HG02870 (cell line): ENCODE measurements around the gene KIAA1614.

Experiments used
- ATAC-seq: cut with Tn5 transposase; IDR thresholded peaks from one replicate; pipeline ENCODE4 v1.9.1; 2021; ENCODE audit warnings: mild to moderate bottlenecking, moderate library complexity; ENCODE audit not compliant: unreplicated experiment

The KIAA1614 gene

DNA sequence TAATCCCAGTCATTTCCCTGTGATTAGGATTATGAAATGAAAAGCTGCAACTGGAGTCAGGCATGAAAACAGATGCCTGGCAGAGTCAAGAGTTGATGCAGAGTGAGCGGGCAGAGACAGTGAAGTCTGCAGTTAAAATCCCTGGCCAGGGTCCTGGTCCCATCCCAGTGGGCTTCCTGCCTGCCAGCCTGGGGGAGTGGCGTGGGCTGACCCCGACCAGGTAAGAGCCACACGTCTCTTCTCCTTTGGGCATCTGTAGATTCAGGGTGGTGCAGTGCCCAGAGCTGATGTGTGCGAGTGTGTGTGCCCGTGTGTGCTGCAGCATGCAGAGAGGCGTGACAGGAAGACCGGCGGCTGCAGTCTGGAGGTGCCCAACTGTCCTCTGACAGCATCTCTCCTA is 6.2 kb upstream of the KIAA1614 start:
- no peak for ATAC-seq

DNA sequence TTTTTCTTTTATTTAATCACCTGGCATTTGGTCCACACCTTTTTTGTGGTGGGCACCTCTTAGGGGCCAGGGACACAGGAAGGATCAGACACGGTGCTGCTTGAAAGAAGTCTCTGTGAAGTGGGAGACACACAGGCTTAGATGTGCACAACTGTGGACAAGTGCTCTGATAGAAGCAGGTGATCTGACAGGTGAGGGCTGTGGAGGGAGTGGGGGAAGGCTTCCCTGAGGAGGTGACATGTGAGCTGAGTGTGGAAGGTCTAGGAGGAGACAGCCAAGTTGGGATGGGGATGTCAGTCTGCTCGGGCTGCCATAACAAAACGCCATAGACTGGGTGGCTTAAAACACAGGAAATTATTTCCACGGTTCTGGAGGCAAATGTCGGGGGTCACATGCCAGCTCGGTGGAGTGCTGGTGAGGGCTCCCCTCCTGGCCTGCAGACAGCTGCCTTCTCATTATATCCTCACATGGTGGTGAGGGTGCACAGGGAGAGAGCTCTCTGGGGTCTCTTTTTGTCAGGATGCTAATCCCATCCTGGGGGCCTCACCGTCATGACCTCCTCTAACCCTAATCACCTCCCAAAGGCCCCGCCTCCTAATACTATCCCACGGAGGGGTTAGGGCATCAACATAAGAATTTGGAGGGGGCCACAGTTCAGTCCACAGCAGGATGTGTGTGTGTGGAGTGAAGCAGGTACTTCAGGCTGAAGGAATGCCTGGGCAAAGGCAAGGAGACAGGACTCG is 5.2 kb upstream of the KIAA1614 start:
- no peak for ATAC-seq

DNA sequence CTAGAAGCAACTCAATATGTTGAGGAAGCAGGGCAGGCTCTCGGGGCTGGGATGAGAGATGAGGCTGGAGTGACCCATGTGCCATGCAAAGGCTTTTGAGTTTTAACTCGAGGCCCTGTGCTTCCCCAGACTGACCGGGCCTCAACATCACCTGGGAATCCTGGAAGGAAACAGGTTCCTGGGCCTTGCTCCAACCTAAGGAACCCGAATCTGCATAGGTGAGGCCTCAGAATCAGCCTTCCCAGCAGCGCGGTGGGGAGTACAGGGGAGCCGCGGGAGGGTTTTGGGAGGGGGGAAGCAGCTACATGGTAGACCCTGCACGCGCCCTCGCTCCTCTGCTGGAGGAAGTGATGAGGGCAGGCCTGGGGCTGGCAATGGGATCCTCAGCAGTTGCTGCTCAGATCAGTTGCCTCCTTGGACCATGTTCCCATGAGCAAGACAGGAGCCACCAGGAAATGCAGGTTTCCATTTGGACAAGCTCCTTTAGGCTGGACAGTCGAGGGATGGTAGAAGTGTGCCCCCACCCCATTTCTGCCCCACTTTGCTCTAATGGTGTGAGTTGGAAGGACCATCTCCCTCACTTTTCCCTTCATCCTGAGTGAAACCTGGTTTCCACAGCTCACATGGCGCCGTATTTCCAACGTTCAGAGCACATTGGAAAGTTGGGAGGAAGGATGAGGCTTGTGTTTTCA is 4.5 kb upstream of the KIAA1614 start:
- no peak for ATAC-seq

DNA sequence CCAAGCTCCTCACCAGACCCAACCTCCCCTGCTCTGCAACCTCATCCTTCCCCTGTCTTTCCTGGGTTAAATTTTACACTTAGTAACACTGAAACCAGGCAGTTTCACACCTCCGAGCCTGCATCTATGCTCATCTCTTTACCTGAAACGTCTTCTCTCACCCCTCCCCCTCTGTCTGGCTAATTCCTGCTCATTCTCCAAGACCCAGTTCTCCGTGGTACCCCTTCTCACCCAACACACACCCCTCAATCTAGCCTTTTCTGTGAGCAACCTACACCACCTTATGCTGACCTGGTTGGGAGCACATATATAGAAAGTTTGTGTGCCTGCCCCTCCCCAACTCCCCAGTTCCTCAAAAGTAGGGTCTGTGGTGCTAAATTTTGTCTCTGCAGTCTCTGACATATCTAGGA is 3.7 kb upstream of the KIAA1614 start:
- peak; percentile 40 for ATAC-seq

DNA sequence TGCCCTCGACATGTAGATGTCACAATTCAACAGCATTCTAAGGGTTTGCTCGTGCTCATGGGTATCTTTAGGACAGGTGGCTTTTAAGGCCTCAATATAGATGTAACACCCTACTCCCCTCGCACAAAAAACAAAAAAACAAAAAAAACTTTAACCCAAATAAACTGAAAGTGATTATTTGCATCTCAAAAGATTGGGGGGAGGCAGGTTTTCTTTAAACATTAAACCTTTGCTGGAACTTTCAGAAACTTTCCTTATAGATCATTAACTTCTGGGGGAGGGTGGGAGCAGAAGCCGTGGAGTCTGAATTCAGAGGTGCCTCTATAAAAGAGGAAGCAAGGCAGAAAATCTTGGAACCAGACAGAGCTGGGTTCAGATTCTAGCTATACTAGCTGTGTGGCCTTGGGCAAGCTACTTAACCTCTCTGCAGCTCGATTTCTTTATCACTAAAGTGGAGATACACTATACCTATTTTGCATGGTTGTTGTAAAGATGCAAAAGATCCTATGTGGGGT is 3.2 kb upstream of the KIAA1614 start:
- ATAC-seq: peak; percentile 27

DNA sequence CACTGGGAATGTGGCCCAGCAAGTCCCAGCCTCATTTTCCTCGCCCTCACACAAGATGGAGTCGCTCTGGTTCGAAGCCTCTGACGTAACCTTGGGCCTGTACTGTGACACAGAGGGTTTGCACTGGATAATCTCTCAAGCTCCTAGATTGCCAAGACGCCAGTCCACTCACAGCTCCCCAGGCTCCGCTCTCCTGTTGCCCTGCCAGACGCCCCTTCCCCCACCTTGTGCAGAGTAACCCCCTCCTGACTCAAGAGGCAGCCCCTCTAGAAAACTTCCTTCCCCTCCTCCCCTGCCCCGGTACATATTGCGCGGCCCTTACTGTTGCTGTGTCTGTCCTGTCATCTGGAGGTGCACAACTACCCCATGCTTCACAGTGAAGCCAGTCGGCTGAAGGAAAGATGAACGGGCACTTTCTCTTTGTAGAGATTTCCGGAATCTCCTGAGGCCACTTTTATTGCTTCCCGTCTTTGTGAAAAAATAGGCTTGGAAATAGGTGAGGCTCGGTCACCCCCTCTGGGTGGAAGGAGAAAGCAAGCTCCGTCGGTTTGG is 981 bp upstream of the KIAA1614 start:
- no peak for ATAC-seq

DNA sequence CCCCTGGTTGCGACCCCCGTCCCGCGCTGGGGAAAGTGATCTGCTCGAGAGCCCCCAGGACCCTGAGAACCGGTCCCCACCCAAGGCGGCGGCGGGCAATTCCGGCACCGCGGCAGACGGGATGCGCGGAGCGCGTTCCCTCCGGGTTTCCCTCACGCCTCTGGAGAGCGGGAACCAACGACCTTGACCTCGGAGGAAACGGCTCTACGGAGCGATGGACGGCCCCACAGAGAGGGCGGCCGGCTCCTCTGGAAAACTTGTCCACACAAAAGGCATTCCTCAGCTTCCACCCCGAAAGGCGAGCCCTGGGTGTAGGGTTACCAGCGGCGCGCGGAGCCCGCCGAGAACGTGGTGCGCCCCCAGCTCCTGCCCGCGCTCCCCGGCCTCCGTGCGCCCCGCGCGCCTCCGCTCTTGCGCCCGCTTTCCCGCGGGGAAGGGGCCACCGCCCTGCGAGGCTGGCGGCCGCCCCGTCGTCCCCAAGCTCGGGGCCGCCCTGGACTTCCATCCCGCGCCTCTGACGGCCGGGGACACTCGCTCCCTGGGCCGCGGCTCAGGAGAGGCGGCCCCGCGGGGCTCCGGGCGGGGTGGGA is 391 bp upstream of the KIAA1614 start:
- ATAC-seq: no peak

DNA sequence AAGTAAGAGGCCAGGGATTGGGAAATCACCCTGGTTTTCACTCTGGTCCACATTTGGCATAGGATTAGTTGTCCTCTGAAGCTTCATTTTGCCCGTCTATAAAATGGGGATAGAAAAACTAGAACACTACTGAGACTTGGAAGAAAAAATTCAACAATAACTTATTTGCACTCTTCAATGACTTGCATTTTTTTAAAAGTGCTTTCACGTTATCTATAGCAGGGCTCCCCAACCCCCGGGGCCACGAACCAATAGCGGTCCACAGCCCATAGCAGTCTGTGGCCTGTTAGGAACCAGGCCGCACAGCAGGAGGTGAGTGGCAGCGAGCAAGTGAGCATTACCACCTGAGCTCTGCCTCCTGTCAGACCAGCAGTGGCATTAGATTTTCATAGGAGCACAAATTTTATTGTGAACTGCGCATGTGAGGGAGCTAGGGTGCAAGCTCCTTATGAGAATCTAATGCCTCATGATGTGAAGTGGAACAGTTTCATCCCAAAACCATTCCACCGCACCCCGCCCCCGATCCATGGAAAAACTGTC is 2.8 kb downstream of the KIAA1614 start:
- ATAC-seq: no peak

DNA sequence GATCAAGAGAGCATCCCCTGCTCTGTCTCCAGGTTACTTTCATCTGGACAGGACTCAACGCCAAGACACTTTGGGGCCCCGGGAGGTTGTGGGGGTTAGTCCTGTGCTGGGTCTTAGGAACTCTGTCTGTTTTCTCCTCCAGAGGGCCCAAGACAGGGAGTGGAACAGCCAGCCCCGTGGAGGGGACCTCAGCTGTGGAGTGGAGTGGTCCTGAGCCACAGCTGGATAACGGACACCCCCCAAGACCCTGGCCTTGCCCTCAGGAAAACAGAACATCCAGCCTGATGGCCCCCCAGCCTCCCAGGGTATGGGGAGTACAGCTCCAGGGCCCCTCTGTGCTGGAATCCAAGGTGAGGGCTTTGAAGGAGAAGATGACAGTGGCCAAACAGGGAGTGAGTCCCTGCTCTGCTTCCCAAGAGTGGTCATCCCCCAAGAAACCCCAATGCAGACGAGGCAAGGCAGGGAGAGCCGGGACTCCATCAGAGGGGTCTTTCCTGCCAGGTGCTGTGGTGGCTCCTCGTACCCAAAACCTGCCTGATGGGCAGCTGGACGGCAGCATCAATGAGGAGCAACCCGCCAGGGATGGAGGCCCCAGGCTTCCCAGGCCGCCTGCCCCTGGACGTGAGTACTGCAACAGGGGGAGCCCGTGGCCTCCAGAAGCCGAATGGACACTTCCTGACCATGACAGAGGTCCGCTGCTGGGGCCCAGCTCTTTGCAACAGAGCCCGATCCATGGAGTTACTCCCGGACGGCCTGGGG is 3.5 kb downstream of the KIAA1614 start:
- no peak for ATAC-seq

DNA sequence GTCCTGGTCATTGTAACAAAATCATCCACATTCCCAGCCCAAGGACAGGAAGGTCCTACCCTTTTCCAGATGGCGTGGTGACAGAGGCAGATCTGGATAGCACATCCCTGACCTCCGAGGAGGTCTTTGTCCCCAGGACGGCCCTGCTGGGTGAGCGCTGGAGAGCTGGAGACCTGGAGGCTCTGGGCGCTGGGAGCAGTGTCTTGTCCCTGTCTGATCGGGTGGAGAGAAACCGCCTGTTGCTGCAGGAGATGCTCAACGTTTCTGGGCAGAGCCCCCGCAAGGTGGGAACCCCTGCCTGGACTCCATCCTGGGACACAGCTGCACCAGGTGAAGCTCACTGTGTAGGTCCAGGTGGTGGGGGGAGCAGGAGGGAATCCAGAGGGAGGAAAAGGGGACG is 4.1 kb downstream of the KIAA1614 start:
- ATAC-seq: no peak

DNA sequence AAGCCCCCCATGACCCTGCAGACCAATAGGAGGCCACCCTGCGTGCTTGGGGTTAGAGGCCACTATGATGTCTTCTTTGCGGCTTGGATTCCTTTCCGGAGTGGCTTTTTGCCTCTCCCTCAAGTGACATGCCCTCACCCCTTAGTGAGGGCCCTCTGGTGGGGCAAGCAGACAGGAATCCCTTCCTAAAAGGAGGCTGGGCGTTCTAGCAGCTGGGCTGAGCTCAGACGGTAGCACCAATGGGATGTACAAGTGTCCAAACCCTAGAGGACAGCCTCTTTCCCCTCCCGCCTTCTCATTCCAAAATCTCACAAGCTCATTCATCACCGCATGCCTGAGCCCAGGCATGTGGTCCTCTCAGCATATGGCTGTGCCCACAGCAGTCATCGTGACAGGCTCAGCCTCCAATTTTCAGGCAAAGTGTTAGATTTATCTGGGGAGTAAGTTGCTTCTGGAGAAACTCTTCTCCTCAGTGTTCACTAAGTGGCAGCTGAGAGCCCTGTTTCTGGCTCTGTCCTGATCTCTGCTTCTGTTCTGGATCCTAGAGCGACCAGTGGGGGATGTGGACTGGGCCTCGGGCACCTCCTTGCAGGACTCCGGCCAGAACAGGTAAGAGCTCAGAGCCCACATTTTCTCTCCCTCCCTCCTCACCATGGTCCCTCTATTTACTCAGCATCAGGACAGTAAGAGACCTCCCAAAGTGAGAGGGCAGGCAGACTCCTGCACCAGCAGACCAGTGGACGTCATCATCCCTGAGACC is 4.8 kb downstream of the KIAA1614 start:
- ATAC-seq: no peak

DNA sequence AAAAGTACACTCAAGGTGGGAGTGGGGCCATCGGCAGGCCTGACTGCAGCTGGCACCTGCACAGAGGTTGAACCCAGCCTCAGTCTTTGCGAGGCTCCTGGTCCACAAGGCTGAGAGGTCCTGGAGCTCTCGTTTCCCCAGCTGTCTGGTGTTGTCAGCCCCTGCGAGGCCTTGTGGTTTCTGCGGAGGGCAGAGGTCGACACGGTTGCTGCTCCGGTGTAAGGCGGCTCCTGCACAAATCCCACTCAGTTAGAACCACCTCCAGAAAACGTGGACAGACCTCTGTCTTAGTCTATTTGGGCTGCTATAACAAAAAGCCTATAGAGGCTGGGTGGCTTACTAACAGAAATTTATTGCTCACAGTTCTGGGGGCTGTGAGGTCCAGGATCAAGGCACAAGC is 5.8 kb downstream of the KIAA1614 start:
- ATAC-seq: no peak

DNA sequence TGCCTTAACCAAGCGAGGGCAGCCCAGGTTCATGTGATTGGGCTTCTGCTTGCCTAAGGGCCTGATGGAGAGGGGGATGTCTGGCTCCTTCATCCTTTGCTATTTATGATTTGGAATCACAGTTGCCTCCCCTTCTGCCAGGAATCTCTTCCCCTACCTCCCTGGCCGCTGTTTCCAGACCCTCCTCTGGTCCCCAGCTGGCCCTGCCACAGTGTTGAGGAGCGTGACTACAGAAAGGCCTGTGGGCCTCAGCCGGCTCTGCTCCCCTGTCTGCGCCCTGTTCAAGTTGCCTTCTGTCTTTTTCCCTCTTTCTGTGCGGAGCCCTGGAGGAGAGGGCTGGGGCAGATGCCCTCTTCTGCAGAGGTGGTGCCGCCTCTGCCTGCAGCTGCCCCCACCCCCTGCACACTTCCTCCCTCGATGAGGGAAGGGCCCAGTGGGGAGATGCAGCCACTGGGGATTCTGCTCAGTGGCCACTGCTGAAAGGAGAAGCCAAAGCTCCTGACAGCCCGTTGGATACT is 6.5 kb downstream of the KIAA1614 start:
- ATAC-seq: no peak

DNA sequence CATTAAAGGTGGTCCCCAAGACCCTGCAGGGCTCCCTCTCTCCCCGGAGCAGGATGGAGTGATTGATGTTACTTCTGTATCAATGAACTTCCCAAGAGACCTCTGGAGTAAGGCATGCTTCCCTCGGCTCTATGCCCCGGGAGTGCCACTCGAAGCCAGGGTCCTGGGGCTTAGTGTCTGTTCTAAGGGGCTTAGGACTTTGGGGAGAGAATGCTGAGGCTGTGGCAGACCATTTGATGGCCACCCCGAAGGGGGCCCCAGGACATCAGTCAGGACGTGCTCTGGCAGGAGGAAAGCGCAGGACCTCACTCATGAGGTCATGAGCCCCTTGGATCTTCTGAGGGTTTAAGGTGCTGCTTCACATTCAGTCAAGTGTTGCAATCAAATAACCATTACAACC is 7.5 kb downstream of the KIAA1614 start:
- no peak for ATAC-seq

DNA sequence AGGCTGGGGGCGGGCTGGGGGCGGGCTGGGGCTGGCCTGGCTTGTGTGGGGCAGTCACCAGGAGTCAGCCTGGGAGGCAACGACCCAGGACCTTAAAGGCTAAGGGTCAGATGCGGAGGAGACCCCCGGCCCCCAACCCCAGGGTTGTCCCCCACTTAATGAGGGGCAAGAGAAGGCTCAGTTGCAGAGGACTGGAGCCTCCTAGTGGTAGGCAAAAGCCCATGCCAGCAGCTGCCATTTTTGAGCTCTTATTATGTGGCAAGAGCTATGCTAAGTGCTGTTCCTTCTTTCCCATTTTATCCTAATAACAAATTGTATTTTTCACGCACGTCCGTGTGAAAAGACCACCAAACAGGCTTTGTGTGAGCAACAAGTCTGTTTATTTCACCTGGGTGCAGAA is 8.0 kb downstream of the KIAA1614 start:
- no peak for ATAC-seq

DNA sequence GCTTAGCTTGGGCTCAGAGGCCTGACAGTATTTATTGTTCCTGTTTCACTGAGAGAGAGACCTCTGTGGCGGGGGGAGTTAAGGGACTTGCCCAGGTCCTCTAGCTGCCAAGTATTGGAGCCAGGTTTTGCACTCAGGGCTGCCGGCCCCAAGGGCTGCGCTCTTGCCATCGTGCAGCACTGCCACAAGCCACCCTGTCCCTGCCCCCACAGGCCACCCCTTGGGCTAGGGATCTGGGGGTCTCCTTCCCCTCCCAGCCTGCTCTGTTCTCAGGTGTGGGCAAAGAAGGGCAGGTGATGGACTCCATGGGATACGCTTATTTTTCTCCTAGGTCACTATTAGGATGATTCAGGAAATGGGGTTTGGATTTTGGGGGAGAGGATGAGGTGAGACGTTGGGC is 8.7 kb downstream of the KIAA1614 start:
- no peak for ATAC-seq

DNA sequence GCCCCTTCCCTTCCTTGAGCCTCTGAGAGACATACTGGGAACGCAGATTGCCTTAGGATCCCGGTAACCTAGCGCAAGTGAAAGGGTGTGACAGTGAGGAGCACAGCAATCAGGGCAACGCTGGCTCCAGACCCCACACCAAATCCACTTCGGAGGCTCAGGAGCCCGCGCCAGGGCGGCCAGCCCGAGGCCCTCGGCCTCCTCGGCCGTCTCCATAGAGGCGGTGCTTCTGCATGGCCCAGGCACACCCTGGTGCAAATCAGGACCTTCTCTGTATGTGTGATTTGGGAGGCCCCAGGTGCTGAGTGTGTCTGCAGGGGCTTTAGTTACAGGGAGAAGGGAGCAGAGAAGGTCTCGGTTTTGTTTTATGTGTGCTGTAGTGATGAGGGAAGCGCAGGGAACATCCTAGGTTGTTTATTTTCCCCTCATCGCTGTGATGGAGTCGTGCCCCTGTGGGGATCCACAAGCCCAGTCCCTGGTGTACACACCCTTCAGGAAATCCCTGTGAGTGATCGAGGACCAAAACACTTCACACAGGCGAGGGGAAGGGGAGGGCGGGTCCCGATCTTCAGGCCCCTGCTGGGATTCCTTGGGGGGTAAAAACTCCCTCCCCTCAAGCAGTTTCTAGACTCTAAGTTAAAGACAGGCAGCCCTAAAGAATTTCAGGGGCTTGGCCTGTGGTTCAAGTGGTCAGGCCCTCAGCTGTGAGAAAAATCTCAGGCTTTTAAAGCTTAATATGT is 9.4 kb downstream of the KIAA1614 start:
- ATAC-seq: no peak

DNA sequence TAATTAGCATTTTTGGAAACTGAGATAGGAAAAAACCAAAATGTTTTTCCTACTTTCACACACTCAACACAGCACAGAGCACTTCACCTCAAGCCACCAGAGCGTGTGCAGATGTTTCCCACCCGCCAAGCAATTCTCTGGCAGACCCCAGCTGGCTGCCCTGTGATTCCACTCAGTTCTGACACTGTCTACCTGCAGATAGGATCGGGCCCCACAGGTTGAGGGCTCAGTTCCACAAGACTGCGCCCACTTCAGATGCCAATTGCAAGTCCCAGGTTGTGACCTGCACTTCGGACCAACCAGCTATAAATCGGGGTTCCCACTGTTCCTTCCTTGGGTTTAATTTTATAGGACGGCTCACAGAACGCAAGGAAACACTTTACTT is 9.9 kb downstream of the KIAA1614 start:
- ATAC-seq: no peak
